CD4-positive, alpha-beta T cell treated with Interleukin-4 for 4 hours (primary cell): ENCODE data around the gene ADAM19.

ENCODE experiments used
- DNase-seq: peaks from one replicate; pipeline ENCODE4 v3.0.0-alpha.2; 2020

ADAM19 gene

GRCh38 chr5:157561110-157561509 lies 14.5 kb downstream of the ADAM19 start:
- no peak for DNase-seq

GRCh38 chr5:157559301-157559700 lies 16.3 kb downstream of the ADAM19 start:
- DNase-seq = no peak

GRCh38 chr5:157558681-157559080 lies 16.9 kb downstream of the ADAM19 start:
- no peak for DNase-seq

GRCh38 chr5:157558041-157558595 lies 17.5 kb downstream of the ADAM19 start:
- DNase-seq = no peak

GRCh38 chr5:157556615-157557418 lies 18.8 kb downstream of the ADAM19 start:
- DNase-seq = no peak

- no peak for DNase-seq
Observed at GRCh38 chr5:157555037-157555640, 20.4 kb downstream of the ADAM19 start.

- DNase-seq = no peak
Observed at GRCh38 chr5:157554179-157555036, 21.2 kb downstream of the ADAM19 start.

- DNase-seq = no peak
Observed at GRCh38 chr5:157552650-157553049, 22.9 kb downstream of the ADAM19 start.

GRCh38 chr5:157550663-157551062 lies 24.9 kb downstream of the ADAM19 start:
- DNase-seq = no peak

GRCh38 chr5:157549954-157550549 lies 25.5 kb downstream of the ADAM19 start:
- DNase-seq = no peak

GRCh38 chr5:157549283-157549629 lies 26.3 kb downstream of the ADAM19 start:
- no peak for DNase-seq

- DNase-seq = no peak
Observed at GRCh38 chr5:157548513-157549282, 26.9 kb downstream of the ADAM19 start.

GRCh38 chr5:157547941-157548512 lies 27.5 kb downstream of the ADAM19 start:
- DNase-seq = no peak

- no peak for DNase-seq
Observed at GRCh38 chr5:157546456-157547100, 29.0 kb downstream of the ADAM19 start.

GRCh38 chr5:157545610-157546310 lies 29.8 kb downstream of the ADAM19 start:
- no peak for DNase-seq

- peak; percentile 83 for DNase-seq
Observed at GRCh38 chr5:157544623-157544989, 31.0 kb downstream of the ADAM19 start.

- DNase-seq = no peak
Observed at GRCh38 chr5:157543825-157544622, 31.6 kb downstream of the ADAM19 start.

GRCh38 chr5:157542282-157543000 lies 33.1 kb downstream of the ADAM19 start:
- no peak for DNase-seq
